ENCODE measurements around the gene FSD2. TPM values are rescaled to one million over a fixed set of nuclear protein-coding genes. Genes with fewer than 3 reads are reported as not detected.

The FSD2 gene
- total RNA-seq, 1 experiment from 2014 or later = not detected

GRCh38 chr15:82820128-82820527, 14.3 kb upstream of the FSD2 start:
- H3K9me3 ChIP-seq (ENCODE audit: control insufficient read depth, low read depth, low read length) = no peaks in the 10 kb centered on the region
- H3K18ac ChIP-seq (ENCODE audit: insufficient read length, low read depth, low read length) = no peak overlapping the region
- no peak for TF ChIP-seq CTCF (conservative IDR thresholded peaks at IDR 0.05)
- peaks cover 0 to 3% of the 10 kb centered on the region in 2 experiments; a peak in 3 of 5 replicates for H3K9me3 Mint-ChIP-seq
- H3K56ac ChIP-seq (ENCODE audit: insufficient read length, low read depth, low read length) = no peak overlapping the region
- H2BK120ac ChIP-seq (ENCODE audit: low read depth, low read length, poor library complexity, severe bottlenecking) = no peak overlapping the region
- no peak overlapping the region for H3K4ac ChIP-seq (ENCODE audit: low read depth, low read length)
- H3K14ac ChIP-seq (ENCODE audit: insufficient read depth, low read length) = no peak overlapping the region
- no peak overlapping the region for H3T11ph ChIP-seq (ENCODE audit: low read length)
- H2BK15ac ChIP-seq (ENCODE audit: low read depth, low read length) = no peak overlapping the region
- H3K27me3 ChIP-seq (ENCODE audit: insufficient read depth, low read length) = no peaks in the 10 kb centered on the region
- H4K20me1 ChIP-seq (ENCODE audit: control insufficient read depth, insufficient read depth, insufficient read length) = no peaks in the 10 kb centered on the region
- H3K27me3 Mint-ChIP-seq (ENCODE audit: low read depth) = no peaks in the 10 kb centered on the region
- no peak overlapping the region for H2BK12ac ChIP-seq (ENCODE audit: insufficient read length, low read depth, low read length)
- no peak overlapping the region for H3K23ac ChIP-seq (ENCODE audit: insufficient read length, low read depth, low read length)
- peaks cover 20 to 46% (median 38%) of the 10 kb centered on the region in 3 experiments for H3K36me3 Mint-ChIP-seq (ENCODE audit: insufficient read depth in 1 of 3, low read depth in 3 of 3)
- no peaks in the 10 kb centered on the region for H3K79me2 ChIP-seq (ENCODE audit: insufficient read depth, low read length)
- H2AFZ ChIP-seq (ENCODE audit: low read length) = no peak overlapping the region
- H3K79me1 ChIP-seq (ENCODE audit: insufficient read depth, low read depth, low read length, poor library complexity, severe bottlenecking) = no peaks in the 10 kb centered on the region
- no peak overlapping the region for H3K4me2 ChIP-seq (ENCODE audit: insufficient read depth, insufficient read length, low read length)
- H4K8ac ChIP-seq (replicated peaks; ENCODE audit: insufficient read length, low read depth, low read length) = no peak overlapping the region
- no peak overlapping the region for H4K5ac ChIP-seq (ENCODE audit: insufficient read length, low read depth, low read length)
- no peak overlapping the region for H3K27ac Mint-ChIP-seq
- no peak overlapping the region for H3K9ac ChIP-seq (ENCODE audit: extremely low read depth, insufficient read length, low read length)
- no peak overlapping the region for H3K27ac ChIP-seq (ENCODE audit: insufficient read length, low read depth, low read length)
- no peak for DNase-seq
- no peak overlapping the region for H3K4me3 Mint-ChIP-seq
- no peaks in the 10 kb centered on the region for H3K4me1 Mint-ChIP-seq
- H3K4me1 ChIP-seq (ENCODE audit: insufficient read depth, low read length) = no peaks in the 10 kb centered on the region
- no peak overlapping the region for H2AK5ac ChIP-seq (ENCODE audit: insufficient read length, low read length)
- no peak overlapping the region for H4K91ac ChIP-seq (ENCODE audit: insufficient read length, low read depth, low read length)
- H2BK20ac ChIP-seq (ENCODE audit: low read depth, low read length, poor library complexity, severe bottlenecking) = no peak overlapping the region
- H2BK5ac ChIP-seq (ENCODE audit: insufficient read length, low read length) = no peak overlapping the region
- H3K23me2 ChIP-seq (ENCODE audit: insufficient read length, low read depth, low read length, poor library complexity, severe bottlenecking) = no peaks in the 10 kb centered on the region
